AG09319 (cell line): Measurements from ENCODE around the gene INTS15.

Experiments used
- DNase-seq: peaks from one replicate; pipeline ENCODE4 v3.0.0-alpha.2; 2010; ENCODE audit warnings: low read depth; ENCODE audit errors: extremely low read depth
- TF ChIP-seq, protein P1 (sequence below): IDR thresholded peaks from 2 replicates; pipeline ENCODE4 v1.5.1; 2011; ENCODE audit warnings: low read depth, mild to moderate bottlenecking, inconsistent platforms, low read length, moderate library complexity

The INTS15 gene

DNA sequence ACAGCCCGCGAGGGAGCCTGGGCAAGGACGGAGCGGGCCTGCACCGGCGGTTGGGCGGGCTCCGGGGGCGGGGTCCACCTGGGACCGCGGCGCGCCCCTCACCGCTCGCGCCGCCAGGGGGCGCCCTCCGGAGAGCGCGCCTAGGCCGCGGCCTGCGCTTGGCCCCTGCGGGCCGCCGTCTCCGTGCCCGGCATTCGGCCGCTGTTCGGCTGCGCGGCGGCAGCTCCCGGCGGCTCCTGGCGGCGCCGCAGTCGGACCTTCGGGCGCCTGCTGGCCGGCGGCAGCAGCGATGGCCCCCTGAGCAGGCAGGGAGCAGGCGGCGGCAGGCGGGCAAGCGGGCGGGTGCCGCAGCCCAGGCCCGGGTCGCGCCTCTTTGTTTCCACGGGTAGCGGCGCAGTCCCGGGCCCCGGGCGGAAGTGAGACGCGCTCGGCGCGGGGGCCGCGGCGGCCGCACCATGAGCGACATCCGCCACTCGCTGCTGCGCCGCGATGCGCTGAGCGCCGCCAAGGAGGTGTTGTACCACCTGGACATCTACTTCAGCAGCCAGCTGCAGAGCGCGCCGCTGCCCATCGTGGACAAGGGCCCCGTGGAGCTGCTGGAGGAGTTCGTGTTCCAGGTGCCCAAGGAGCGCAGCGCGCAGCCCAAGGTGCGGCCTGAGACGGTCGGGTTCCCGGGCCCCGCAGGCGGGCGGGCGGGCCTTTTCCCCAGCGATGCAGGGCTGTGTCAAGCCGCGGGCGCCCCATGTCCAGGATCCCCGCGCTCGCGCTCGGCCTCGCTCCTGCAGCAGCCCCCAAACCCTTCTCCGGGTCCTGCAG lies at the start of gene INTS15:
Gene INTS15 (plus strand): TSS at position 193 of the 816 bp plus-strand sequence. CDS start 263 bp downstream, at position 456.
- DNase-seq = peak; percentile 40
- TF ChIP-seq, protein P1, sequence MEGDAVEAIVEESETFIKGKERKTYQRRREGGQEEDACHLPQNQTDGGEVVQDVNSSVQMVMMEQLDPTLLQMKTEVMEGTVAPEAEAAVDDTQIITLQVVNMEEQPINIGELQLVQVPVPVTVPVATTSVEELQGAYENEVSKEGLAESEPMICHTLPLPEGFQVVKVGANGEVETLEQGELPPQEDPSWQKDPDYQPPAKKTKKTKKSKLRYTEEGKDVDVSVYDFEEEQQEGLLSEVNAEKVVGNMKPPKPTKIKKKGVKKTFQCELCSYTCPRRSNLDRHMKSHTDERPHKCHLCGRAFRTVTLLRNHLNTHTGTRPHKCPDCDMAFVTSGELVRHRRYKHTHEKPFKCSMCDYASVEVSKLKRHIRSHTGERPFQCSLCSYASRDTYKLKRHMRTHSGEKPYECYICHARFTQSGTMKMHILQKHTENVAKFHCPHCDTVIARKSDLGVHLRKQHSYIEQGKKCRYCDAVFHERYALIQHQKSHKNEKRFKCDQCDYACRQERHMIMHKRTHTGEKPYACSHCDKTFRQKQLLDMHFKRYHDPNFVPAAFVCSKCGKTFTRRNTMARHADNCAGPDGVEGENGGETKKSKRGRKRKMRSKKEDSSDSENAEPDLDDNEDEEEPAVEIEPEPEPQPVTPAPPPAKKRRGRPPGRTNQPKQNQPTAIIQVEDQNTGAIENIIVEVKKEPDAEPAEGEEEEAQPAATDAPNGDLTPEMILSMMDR = peak; percentile 36

DNA sequence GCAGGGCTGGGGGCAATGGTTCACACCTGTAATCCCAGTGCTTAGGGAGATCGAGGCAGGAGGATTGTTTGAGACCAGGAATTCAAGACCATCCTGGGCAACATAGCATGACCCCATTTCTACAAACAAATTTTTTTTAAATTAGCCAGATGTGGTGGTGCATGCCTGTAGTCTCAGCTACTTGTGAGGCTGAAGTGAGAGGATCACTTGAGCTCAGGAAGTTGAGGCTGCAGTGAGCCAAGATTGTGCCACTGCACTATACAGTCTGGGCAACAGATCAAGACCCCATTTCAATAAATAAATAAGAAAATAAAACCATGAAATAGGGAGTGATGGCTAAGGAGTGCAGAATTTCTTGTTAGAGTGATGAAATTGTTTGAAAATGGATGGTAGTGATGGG lies 47.5 kb upstream of the INTS15 start:
- no peak for DNase-seq
- TF ChIP-seq, protein P1 = no peak

GRCh38 chr7:6545398-6546126 lies 44.3 kb upstream of the INTS15 start:
- TF ChIP-seq, protein P1 = no peak
- no peak for DNase-seq

DNA sequence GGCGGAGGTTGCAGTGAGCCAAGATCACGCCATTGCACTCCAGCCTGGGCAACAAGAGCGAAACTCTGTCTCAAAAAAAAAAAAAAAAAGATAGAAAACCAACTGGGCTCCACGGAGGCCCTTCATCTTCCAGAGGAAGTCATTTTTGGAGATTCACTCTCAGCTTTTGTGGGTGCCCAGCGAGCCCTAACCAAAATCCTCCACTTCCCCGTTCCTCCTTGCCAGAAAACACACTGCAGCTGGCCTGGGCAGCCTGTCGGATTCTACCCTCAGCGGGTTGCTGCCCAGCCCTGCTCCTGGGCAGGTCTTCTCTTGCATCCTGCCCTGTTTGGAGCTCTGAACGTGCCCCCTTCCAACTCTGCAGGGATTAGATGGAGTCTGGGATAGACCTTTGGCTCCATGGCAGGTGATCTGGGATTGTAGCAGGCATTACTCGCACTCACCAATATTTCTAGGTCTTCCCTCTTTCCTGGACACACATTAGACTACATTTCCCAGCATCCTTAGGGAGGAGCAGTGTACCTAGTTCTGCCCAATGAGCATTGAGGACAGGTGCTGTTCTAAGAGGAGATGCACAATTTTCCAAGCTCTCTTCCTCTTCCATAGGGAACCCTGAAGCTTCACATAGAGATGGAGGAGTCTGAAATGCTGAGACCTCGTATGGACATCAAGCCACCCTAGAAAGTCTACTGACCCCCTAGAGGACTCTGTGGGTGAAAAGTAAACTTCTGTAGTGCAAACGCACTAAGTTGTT lies 43.1 kb upstream of the INTS15 start:
- TF ChIP-seq, protein P1 = no peak
- no peak for DNase-seq

DNA sequence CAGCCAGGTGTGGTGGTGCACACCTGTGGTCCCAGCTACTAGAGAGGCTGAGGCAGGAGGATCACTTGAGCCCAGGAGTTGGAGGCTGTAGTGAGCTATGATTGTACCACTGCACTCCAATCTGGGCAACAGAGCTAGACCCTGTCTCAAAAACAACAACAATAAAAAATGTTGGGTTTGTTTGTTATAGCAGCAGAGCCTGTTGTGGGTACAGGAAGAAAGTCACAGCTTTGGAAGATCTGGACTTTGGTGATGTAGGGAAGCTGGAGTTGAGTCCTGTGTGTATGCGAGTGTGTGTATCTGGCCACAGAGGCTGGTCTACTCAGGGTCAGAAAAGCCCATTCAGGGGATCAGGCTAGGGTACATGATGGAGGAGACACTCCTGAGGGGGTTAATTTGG lies 42.4 kb upstream of the INTS15 start:
- no peak for DNase-seq
- TF ChIP-seq, protein P1 = no peak

DNA sequence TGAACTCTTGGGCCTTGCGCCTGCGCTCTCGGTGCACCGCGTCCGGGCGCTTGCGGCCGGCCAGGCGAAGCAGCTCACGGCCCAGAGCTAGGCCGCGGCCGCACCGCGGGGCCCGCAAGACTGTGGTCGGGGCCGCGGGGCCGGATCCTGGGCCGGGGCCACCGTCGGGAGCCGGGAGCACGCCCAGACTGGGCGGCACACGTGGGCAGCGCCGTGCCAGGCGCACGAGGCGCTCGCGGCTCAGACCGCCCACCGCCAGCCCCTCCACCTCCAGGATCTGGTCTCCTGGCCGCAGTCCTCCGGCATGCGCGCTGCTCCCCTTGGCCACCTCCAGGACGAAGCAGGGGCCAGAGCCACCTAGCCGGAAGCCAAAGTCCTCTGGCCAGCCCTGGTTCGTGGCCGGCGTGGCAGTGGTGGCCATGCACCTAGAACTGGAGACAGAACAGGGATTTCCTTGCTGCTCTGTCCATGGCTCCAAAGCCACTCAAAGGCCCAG lies 38.8 kb upstream of the INTS15 start, which contains the start of gene GRID2IP:
Gene GRID2IP (minus strand): TSS at position 446 of the 496 bp plus-strand sequence. CDS start 25 bp downstream, at position 421.
- no peak for DNase-seq
- TF ChIP-seq, protein P1 = no peak
